Esophagus muscularis mucosa (tissue), 4 donors: ENCODE data around the gene DNAJC27.

Source experiments
- CTCF ChIP-seq, 3 experiments: fragments of 200-600 bp in 2 of 3; fragments of 450-650 bp in 1 of 3; sonication (generic) in 2 of 3; IDR thresholded peaks; one replicate each; pipeline ENCODE4 v1.5.1; 2017 to 2019; ENCODE audit warnings: antibody characterized with exemption in 3 of 3, mild to moderate bottlenecking in 2 of 3, moderate library complexity in 1 of 3
- EP300 ChIP-seq: sonication (generic); formaldehyde crosslinking; IDR thresholded peaks from one replicate; pipeline ENCODE4 v1.6.1; 2017; ENCODE audit warnings: antibody characterized with exemption
- POLR2A ChIP-seq: fragments of 450-650 bp; IDR thresholded peaks from one replicate; pipeline ENCODE4 v1.6.1; 2017; ENCODE audit warnings: antibody characterized with exemption, moderate library complexity, mild to moderate bottlenecking, low read depth

- TF ChIP-seq CTCF (IDR thresholded peaks at IDR 0.05) (no peak), EP300 (no peak), POLR2A (no peak)
These were observed 15.8 kb downstream of the DNAJC27 start for GRCh38 chr2:24955921-24956320.
